Caco-2 (cell line): ENCODE results near the gene ZNRF3. TPM values are rescaled to one million over a fixed set of nuclear protein-coding genes. Genes with fewer than 3 reads are reported as not detected.
"Not testable (repeated sequence)": the region's sequence is repeated elsewhere in the genome, so short reads cannot be mapped to it uniquely, and the experiment has no call there.

ENCODE experiments used
- BruUV-seq: library from RNA; stranded (reverse); fragments of 400-500 nt; replicated peaks from 2 replicates; lab custom pipeline; 2021; lab: Mats Ljungman, UMichigan
- CTCF ChIA-PET: fragments of 300-600 bp; sonication (Branson Sonifier 250); formaldehyde crosslinking; loops from one replicate; lab custom pipeline; 2022; ENCODE audit warnings: antibody characterized with exemption; lab: Charles Lee
- POLR2A ChIA-PET: fragments of 300-600 bp; sonication (Branson Sonifier 250); formaldehyde crosslinking; loops from one replicate; lab custom pipeline; 2022; ENCODE audit warnings: antibody characterized with exemption; lab: Charles Lee
- DNase-seq, 2 experiments: peaks; one replicate each; pipeline versions ENCODE4 v3.0.0 to v3.0.0-alpha.2; 2020 to 2022
- H3K27me3 ChIP-seq: replicated peaks from 2 replicates; pipeline ENCODE4 v1.6.0; 2011; ENCODE audit warnings: low read length; ENCODE audit not compliant: control insufficient read depth, insufficient read depth
- H3K36me3 ChIP-seq: 2 replicates; pipeline ENCODE4 v1.5.1; 2011; ENCODE audit warnings: low read length; ENCODE audit not compliant: control insufficient read depth, insufficient read depth
- H3K4me1 ChIP-seq: fragments of 250-450 bp; sonication (Bioruptor Pico); 2 replicates; pipeline ENCODE4 v1.5.1; 2020; ENCODE audit warnings: mild to moderate bottlenecking
- H3K4me3 ChIP-seq: 2 replicates; pipeline ENCODE4 v1.5.1; 2011; ENCODE audit warnings: low read depth, mild to moderate bottlenecking, control low read depth, low read length
- H3K9me3 ChIP-seq: fragments of 250-450 bp; sonication (Bioruptor Pico); 2 replicates; pipeline ENCODE4 v1.5.1; 2020; ENCODE audit warnings: mild to moderate bottlenecking, moderate library complexity
- H3K27ac Mint-ChIP-seq: one replicate; pipeline ENCODE4 v1.8.0; 2022; ENCODE audit warnings: mixed read lengths; ENCODE audit not compliant: unreplicated experiment
- H3K27me3 Mint-ChIP-seq: one replicate; pipeline ENCODE4 v1.8.0; 2022; ENCODE audit warnings: mixed read lengths; ENCODE audit not compliant: insufficient read depth, unreplicated experiment
- H3K36me3 Mint-ChIP-seq: one replicate; pipeline ENCODE4 v1.8.0; 2022; ENCODE audit warnings: mild to moderate bottlenecking, mixed read lengths; ENCODE audit not compliant: insufficient read depth, unreplicated experiment
- H3K4me1 Mint-ChIP-seq: one replicate; pipeline ENCODE4 v1.8.0; 2022; ENCODE audit warnings: low read depth, mixed read lengths; ENCODE audit not compliant: unreplicated experiment
- H3K4me3 Mint-ChIP-seq: one replicate; pipeline ENCODE4 v1.8.0; 2022; ENCODE audit warnings: mild to moderate bottlenecking, moderate library complexity, mixed read lengths; ENCODE audit not compliant: unreplicated experiment
- H3K9me3 Mint-ChIP-seq: one replicate; pipeline ENCODE4 v1.8.0; 2022; ENCODE audit warnings: mixed read lengths; ENCODE audit not compliant: unreplicated experiment
- intact Hi-C: fragments of 100-400 bp; cut with micrococcal nuclease; formaldehyde crosslinking; loops from one replicate; pipeline ENCODE4 v1.10.0; 2022; ENCODE audit not compliant: unreplicated experiment
- total RNA-seq: library from RNA; stranded (reverse); gene quantifications from 2 replicates; pipeline ENCODE4 v1.2.3, GENCODE V29; 2022
- TF ChIP-seq, protein P1 (sequence below), 2 experiments: fragments of 200-600 bp in 1 of 2; IDR thresholded peaks; 1 replicate in 1 of 2; 2 replicates in 1 of 2; pipeline versions ENCODE4 v1.5.1 to v1.8.0; 2011 to 2022; ENCODE audit warnings: antibody characterized with exemption in 1 of 2, control low read depth in 1 of 2, inconsistent platforms in 1 of 2, low read depth in 1 of 2, low read length in 1 of 2, mild to moderate bottlenecking in 1 of 2, moderate library complexity in 1 of 2; ENCODE audit not compliant: insufficient read depth in 1 of 2, severe bottlenecking in 1 of 2, unreplicated experiment in 1 of 2

ZNRF3 gene
- total RNA-seq, 1 experiment from 2014 or later: 41.1 TPM

DNA sequence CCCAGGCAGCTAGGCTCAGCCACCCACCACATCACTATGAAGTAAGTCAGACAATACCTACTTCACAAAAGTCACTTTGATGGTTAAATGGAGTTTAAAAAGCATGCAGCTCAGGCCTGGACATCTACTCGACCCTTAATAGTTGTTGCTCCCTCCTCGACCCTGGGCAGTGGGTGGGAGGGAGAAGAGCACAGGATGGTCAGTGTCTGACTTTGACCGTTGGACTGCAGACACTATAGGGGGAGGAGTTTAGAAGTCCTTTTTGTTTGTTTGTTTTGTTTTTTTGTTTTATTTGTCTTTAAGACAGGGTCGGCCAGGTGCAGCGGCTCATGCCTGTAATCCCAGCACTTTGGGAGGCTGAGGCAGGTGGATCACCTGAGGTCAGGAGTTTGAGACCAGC, 44.4 kb upstream of the ZNRF3 start:
- Histone ChIP-seq H3K36me3 (no peaks in the 10 kb centered on the region), H3K9me3 (no peaks in the 10 kb centered on the region), H3K4me3 (no peak overlapping the region), H3K4me1 (no peaks in the 10 kb centered on the region), H3K27me3 (no peaks in the 10 kb centered on the region)
- no peaks in the 10 kb centered on the region for H3K36me3 Mint-ChIP-seq
- ChIA-PET CTCF (interaction anchor here (0.7 kb wide), 1 partner anchor 1159 kb away, joined by 14 read pairs; no protein-coding TSS in a partner anchor), POLR2A (no interaction called here)
- H3K9me3 Mint-ChIP-seq: no peaks in the 10 kb centered on the region
- H3K27ac Mint-ChIP-seq: no peak overlapping the region
- no TSS peak for BruUV-seq
- TF ChIP-seq, protein P1, sequence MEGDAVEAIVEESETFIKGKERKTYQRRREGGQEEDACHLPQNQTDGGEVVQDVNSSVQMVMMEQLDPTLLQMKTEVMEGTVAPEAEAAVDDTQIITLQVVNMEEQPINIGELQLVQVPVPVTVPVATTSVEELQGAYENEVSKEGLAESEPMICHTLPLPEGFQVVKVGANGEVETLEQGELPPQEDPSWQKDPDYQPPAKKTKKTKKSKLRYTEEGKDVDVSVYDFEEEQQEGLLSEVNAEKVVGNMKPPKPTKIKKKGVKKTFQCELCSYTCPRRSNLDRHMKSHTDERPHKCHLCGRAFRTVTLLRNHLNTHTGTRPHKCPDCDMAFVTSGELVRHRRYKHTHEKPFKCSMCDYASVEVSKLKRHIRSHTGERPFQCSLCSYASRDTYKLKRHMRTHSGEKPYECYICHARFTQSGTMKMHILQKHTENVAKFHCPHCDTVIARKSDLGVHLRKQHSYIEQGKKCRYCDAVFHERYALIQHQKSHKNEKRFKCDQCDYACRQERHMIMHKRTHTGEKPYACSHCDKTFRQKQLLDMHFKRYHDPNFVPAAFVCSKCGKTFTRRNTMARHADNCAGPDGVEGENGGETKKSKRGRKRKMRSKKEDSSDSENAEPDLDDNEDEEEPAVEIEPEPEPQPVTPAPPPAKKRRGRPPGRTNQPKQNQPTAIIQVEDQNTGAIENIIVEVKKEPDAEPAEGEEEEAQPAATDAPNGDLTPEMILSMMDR (IDR thresholded peaks at IDR 0.05; ENCODE audit: insufficient read depth in 1 of 2, low read depth in 1 of 2, low read length in 1 of 2, severe bottlenecking in 1 of 2, unreplicated experiment in 1 of 2): no peak
- H3K4me1 Mint-ChIP-seq: peaks cover 7% of the 10 kb centered on the region
- DNase-seq: no peak
- intact Hi-C loops: no loop called here
- H3K4me3 Mint-ChIP-seq: no peak overlapping the region
- no peaks in the 10 kb centered on the region for H3K27me3 Mint-ChIP-seq

DNA sequence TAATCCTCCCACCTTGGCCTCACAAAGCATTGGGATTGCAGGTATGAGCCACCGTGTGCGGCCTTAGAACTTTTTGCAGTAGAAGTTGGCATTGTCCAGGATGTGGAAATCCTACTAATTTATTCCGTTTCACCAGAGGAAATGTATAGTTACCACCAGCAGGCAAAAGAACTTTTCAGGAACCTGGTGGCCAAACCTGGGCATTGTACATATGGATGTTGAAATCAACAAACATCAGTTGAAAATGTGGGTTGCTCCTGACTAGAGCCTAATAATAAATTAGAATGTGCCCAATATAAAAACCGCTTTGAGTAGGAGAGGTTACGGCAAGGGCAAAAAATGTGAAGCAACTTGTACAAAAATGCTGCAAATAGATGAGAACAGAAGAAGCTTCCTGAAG, 42.3 kb upstream of the ZNRF3 start:
- BruUV-seq: no TSS peak

DNA sequence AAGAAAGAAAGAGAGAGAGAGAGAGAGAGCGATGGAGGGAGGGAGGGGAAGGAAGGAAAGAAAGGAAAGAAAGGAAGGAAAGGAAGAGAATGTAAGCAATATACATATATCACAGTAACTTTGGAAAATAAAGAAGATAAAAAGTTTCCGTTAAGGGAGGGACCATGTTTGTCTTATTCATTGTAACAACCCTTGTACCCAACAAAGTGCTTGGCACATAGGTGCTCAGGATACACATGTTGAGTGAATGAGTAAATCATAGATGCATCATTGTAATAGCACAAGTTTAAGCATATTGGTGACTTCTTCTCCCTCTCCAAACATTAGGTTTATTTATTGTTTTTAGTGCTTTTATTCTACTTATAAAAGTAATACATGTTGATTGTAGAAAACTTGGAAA, 39.7 kb upstream of the ZNRF3 start:
- no peaks in the 10 kb centered on the region for H3K36me3 ChIP-seq
- TF ChIP-seq, protein P1 (IDR thresholded peaks at IDR 0.05; ENCODE audit: insufficient read depth in 1 of 2, low read depth in 1 of 2, low read length in 1 of 2, severe bottlenecking in 1 of 2, unreplicated experiment in 1 of 2): no peak
- H3K36me3 Mint-ChIP-seq: no peaks in the 10 kb centered on the region
- DNase-seq: no peak
- intact Hi-C loops: no loop called here
- no peak overlapping the region for H3K4me3 Mint-ChIP-seq
- H3K4me1 ChIP-seq: no peaks in the 10 kb centered on the region
- POLR2A ChIA-PET: no interaction called here
- no peaks in the 10 kb centered on the region for H3K9me3 Mint-ChIP-seq
- no peaks in the 10 kb centered on the region for H3K27me3 ChIP-seq
- H3K4me3 ChIP-seq: no peak overlapping the region
- no TSS peak for BruUV-seq
- H3K27me3 Mint-ChIP-seq: no peaks in the 10 kb centered on the region
- H3K4me1 Mint-ChIP-seq: no peaks in the 10 kb centered on the region
- H3K9me3 ChIP-seq: 0 out of 2 replicates have a peak, but pooled peaks cover 9% of the 10 kb centered on the region
- CTCF ChIA-PET: no interaction called here
- H3K27ac Mint-ChIP-seq: no peak overlapping the region

More for the DNA sequence above, 42.3 kb upstream of the ZNRF3 start:
- TF ChIP-seq, protein P1 (IDR thresholded peaks at IDR 0.05; ENCODE audit: insufficient read depth in 1 of 2, low read depth in 1 of 2, low read length in 1 of 2, severe bottlenecking in 1 of 2, unreplicated experiment in 1 of 2): peak in 1 of 2 experiments; percentile 5
- no peaks in the 10 kb centered on the region for H3K9me3 ChIP-seq
- intact Hi-C loops: no loop called here
- CTCF ChIA-PET: no interaction called here
- no peak overlapping the region for H3K4me3 Mint-ChIP-seq
- no peak overlapping the region for H3K4me3 ChIP-seq
- H3K27me3 Mint-ChIP-seq: no peaks in the 10 kb centered on the region
- DNase-seq: no peak
- no peaks in the 10 kb centered on the region for H3K36me3 ChIP-seq
- no peaks in the 10 kb centered on the region for H3K36me3 Mint-ChIP-seq
- no peak overlapping the region for H3K27ac Mint-ChIP-seq
- H3K9me3 Mint-ChIP-seq: no peaks in the 10 kb centered on the region
- no peaks in the 10 kb centered on the region for H3K4me1 ChIP-seq
- H3K27me3 ChIP-seq: no peaks in the 10 kb centered on the region
- H3K4me1 Mint-ChIP-seq: no peaks in the 10 kb centered on the region
- POLR2A ChIA-PET: no interaction called here

DNA sequence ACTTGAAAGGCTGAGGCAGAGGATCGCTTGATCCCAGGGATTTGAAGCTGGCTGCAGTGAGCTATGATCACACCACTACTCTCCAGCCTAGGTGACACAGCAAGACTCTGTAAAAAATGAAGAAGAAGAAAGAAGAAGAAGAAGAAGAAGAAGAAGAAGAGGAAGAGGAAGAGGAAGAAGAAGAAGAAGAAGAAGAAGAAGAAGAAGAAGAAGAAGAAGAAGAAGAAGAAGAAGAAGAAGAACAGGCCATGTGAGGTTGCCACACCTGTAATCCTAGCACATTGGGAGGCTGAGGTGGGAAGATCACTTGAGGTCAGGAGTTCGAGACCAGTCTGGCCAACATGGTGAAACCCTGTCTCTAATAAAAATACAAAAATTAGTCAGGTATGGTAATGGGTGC, 39.1 kb upstream of the ZNRF3 start:
- DNase-seq, intact Hi-C loops, H3K27me3 Mint-ChIP-seq: not testable (repeated sequence)

More for the DNA sequence above, 39.1 kb upstream of the ZNRF3 start:
- H3K36me3 Mint-ChIP-seq, H3K9me3 Mint-ChIP-seq, H3K4me1 Mint-ChIP-seq, CTCF ChIA-PET, H3K27ac Mint-ChIP-seq, H3K4me1 ChIP-seq, H3K9me3 ChIP-seq, H3K4me3 Mint-ChIP-seq, BruUV-seq, H3K27me3 ChIP-seq, H3K4me3 ChIP-seq, POLR2A ChIA-PET, H3K36me3 ChIP-seq: not testable (repeated sequence)
